ENCODE data around the gene NUDT14.

The NUDT14 gene

GRCh38 chr14:105151838-105152793, 29.0 kb downstream of the NUDT14 start:
- DNase-seq (ENCODE audit: low read depth), result no peak
- H3K4me3 ChIP-seq (ENCODE audit: low read depth, low read length), result no peak overlapping the region
- no peak for TF ChIP-seq CTCF (IDR thresholded peaks at IDR 0.05; ENCODE audit: insufficient read depth, low read depth, low read length, missing control alignments)

DNA sequence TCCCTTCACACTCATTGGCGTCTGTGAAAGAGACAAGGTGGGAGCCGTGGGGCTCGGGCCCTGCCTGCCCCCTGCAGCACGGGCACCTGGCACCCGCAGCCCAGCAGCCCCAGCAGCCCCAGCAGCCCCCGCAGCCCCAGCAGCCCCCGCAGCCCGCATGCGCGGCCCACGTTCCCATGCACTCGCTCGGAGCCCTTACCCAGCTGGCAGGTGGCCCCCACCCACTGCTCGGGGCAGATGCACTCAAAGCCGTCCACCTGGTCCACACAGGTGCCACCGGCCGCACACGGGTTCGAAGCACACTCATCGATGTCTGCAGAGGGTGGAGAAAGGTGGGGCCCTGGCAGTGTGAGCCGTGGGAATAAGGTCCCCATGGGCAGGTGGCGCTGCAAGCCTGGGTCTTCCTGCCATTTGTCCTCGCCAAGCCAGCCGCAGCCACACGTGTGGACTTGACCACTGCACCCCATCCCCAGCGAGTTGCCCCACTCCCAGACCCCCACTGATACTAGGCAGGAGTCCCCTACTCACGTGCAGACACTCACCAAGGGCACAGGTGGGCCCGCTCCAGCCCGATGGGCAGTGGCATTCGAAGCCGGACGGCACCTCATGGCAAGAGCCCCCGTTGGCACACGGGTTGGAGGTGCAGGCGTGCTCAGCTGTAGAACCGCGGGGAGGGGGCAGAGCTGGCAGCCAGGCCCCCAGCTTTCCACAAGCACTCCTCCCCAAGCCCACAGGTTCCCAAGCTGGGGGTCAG, 29.9 kb downstream of the NUDT14 start:
- DNase-seq (ENCODE audit: low read depth), result no peak
- TF ChIP-seq CTCF (IDR thresholded peaks at IDR 0.05; ENCODE audit: insufficient read depth, low read depth, low read length, missing control alignments), result no peak
- H3K4me3 ChIP-seq (ENCODE audit: low read depth, low read length), result no peak overlapping the region

- H3K4me3 ChIP-seq (ENCODE audit: low read depth, low read length), result no peak overlapping the region
- DNase-seq (ENCODE audit: low read depth), result no peak
Measured at GRCh38 chr14:105150368-105151083, 30.6 kb downstream of the NUDT14 start.

DNA sequence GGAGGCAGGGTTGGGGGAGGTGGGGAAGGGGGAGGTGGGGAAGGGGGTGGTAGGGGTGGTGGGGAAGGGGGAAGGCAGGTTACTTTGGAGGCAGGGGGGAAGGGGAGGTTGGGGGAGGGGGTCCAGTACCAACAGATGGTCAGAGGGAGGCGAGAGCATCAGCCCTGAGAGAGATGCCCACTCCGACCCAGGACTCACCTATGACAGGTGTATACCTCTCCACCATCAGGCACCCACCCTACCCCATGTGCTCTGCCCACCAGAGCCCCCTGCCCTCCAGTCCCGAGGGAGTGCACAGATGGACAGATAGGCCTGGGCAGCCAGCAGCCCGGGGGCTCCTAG, 31.1 kb downstream of the NUDT14 start:
- no peak for DNase-seq (ENCODE audit: low read depth)
- TF ChIP-seq CTCF (IDR thresholded peaks at IDR 0.05; ENCODE audit: insufficient read depth, low read depth, low read length, missing control alignments), result no peak

More at GRCh38 chr14:105150368-105151083, 30.6 kb downstream of the NUDT14 start:
- no peak for TF ChIP-seq CTCF (IDR thresholded peaks at IDR 0.05; ENCODE audit: insufficient read depth, low read depth, low read length, missing control alignments)

DNA sequence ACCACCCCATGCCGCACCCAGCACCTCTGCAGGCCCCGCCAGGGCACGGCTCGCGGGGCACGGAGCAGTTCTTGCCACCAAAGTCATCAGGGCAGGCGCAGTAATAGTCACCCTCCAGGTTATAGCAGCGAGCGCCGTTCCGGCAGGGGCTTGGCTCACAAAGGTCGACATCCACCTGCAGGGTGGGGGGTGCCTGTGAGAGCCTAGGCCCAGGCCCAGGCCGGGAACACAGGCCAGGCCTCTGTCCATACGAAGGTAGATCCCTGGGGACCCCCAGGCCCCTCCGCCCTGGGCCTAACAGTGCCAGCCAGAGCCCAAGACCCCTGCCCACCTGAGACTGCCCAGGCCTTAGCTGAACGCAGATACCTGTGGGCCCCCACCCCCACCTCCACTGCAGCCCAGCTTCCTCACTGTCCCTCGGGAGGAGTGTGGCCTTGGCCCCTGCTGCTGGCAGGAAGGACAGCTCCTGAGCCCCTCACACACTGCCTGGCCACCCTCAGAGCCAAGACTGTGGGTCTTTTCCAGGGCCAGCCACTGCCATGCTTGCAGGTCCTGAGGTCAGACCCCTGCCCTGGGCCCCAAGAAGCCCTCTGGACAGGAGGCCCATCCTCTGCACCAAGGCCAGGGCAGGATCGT, 31.8 kb downstream of the NUDT14 start:
- TF ChIP-seq CTCF (IDR thresholded peaks at IDR 0.05; ENCODE audit: insufficient read depth, low read depth, low read length, missing control alignments), result no peak
- H3K4me3 ChIP-seq (ENCODE audit: low read depth, low read length), result no peak overlapping the region
- no peak for DNase-seq (ENCODE audit: low read depth)

More for the DNA sequence above, 31.1 kb downstream of the NUDT14 start:
- H3K4me3 ChIP-seq (ENCODE audit: low read depth, low read length), result no peak overlapping the region

GRCh38 chr14:105148604-105149145, 32.4 kb downstream of the NUDT14 start:
- no peak for TF ChIP-seq CTCF (IDR thresholded peaks at IDR 0.05; ENCODE audit: insufficient read depth, low read depth, low read length, missing control alignments)
- DNase-seq (ENCODE audit: low read depth), result no peak
- H3K4me3 ChIP-seq (ENCODE audit: low read depth, low read length), result no peak overlapping the region
